GM12892 (cell line): ENCODE measurements around the gene SIM2.

Experiments
- POLR2A ChIP-seq: IDR thresholded peaks from 2 replicates; pipeline ENCODE4 v1.6.1; 2011; ENCODE audit warnings: low read depth, low read length, control low read depth
- POLR2AphosphoS5 ChIP-seq: IDR thresholded peaks from 2 replicates; pipeline ENCODE4 v1.6.1; 2011; ENCODE audit warnings: low read depth, low read length, control low read depth
- TAF1 ChIP-seq: IDR thresholded peaks from 2 replicates; pipeline ENCODE4 v1.6.1; 2011; ENCODE audit warnings: low read depth, mild to moderate bottlenecking, control low read depth, low read length, borderline replicate concordance

DNA sequence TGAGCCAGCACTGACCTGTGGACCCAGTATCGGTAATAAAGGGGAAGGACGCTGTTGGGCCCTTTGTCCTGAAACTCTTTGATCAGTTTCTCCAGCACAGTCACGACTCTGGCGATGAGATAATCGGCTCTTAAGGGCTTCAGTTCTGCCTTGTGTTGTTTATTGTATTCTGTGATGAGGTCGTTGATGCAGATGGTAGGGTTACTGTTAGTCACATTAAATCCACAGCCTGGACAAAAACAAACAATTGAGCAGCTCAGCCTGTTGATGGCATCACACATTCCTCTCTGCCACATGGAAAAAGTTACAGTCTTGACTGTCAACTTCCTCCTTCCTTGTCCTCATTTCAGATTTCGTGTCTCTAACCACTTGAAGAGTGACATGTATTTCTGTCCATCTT is 57.6 kb downstream of the SIM2 start:
- TF ChIP-seq POLR2A (no peak), POLR2AphosphoS5 (no peak), TAF1 (no peak)
